SU-DHL-6 (cell line): Measurements from ENCODE around the gene JPH4.

Experiments
- H2AFZ ChIP-seq: fragments of 200-600 bp; sonication (generic); 2 replicates; pipeline ENCODE4 v1.6.1; 2014; ENCODE audit warnings: low read depth, mild to moderate bottlenecking, moderate library complexity, mixed read lengths, antibody characterized with exemption, low read length; ENCODE audit not compliant: severe bottlenecking
- H3F3A ChIP-seq: fragments of 200-600 bp; shearing (Covaris generic); 2 replicates; pipeline ENCODE4 v1.6.0; 2016; ENCODE audit warnings: antibody characterized with exemption, mild to moderate bottlenecking; ENCODE audit not compliant: insufficient read depth
- H3K27ac ChIP-seq: fragments of 200-600 bp; sonication (generic); 2 replicates; pipeline ENCODE4 v1.5.1; 2016; ENCODE audit warnings: low read depth, mild to moderate bottlenecking, low read length, moderate library complexity, mixed read lengths
- H3K27me3 ChIP-seq: fragments of 200-600 bp; sonication (generic), shearing (Covaris generic); 2 replicates; pipeline ENCODE4 v1.6.0; 2014; ENCODE audit warnings: mild to moderate bottlenecking, low read length
- H3K36me3 ChIP-seq: fragments of 200-600 bp; sonication (generic); 2 replicates; pipeline ENCODE4 v1.6.1; 2014; ENCODE audit warnings: mild to moderate bottlenecking, low read length, mixed read lengths
- H3K4me2 ChIP-seq: fragments of 300-600, 200-600 bp; shearing (Covaris generic), sonication (generic); 2 replicates; pipeline ENCODE4 v1.6.0; 2014; ENCODE audit warnings: low read length, low read depth, mild to moderate bottlenecking; ENCODE audit not compliant: poor library complexity, severe bottlenecking
- H3K4me3 ChIP-seq: fragments of 200-600 bp; sonication (generic); 2 replicates; pipeline ENCODE4 v1.5.1; 2014; ENCODE audit warnings: antibody characterized with exemption, low read length, mild to moderate bottlenecking, mixed read lengths; ENCODE audit not compliant: insufficient read depth, poor library complexity, severe bottlenecking
- H3K79me2 ChIP-seq: fragments of 200-600 bp; sonication (generic); 2 replicates; pipeline ENCODE4 v1.6.1; 2014; ENCODE audit warnings: mild to moderate bottlenecking, low read length, moderate library complexity; ENCODE audit not compliant: insufficient read depth
- H3K9ac ChIP-seq: fragments of 200-600 bp; sonication (generic); 2 replicates; pipeline ENCODE4 v1.7.0; 2014; ENCODE audit warnings: mild to moderate bottlenecking, low read length
- H3K9me2 ChIP-seq: fragments of 200-600 bp; sonication (generic); replicated peaks from 2 replicates; pipeline ENCODE4 v1.6.1; 2014; ENCODE audit warnings: low read length; ENCODE audit not compliant: insufficient read depth
- H3K9me3 ChIP-seq: fragments of 200-600 bp; sonication (generic); 2 replicates; pipeline ENCODE4 v1.6.1; 2014; ENCODE audit warnings: low read length, mixed read lengths; ENCODE audit not compliant: insufficient read depth
- H4K20me1 ChIP-seq: fragments of 200-600 bp; sonication (generic); 2 replicates; pipeline ENCODE4 v1.6.1; 2014; ENCODE audit warnings: low read depth, mild to moderate bottlenecking, antibody characterized with exemption, low read length, moderate library complexity, mixed read lengths
- EZH2phosphoT487 ChIP-seq: fragments of 200-600 bp; sonication (generic), shearing (Covaris generic); conservative IDR thresholded peaks from 2 replicates; pipeline ENCODE4 v1.6.1; 2018; ENCODE audit warnings: mild to moderate bottlenecking, antibody characterized with exemption, low read length, moderate library complexity, mixed read lengths
- TF ChIP-seq, protein P1 (sequence below): fragments of 200-600 bp; sonication (generic); IDR thresholded peaks from one replicate; pipeline ENCODE4 v1.5.1; 2017; ENCODE audit warnings: antibody characterized with exemption, mild to moderate bottlenecking, low read length, moderate library complexity; ENCODE audit not compliant: insufficient read depth, poor library complexity, severe bottlenecking

JPH4 gene

GRCh38 chr14:23550812-23551265 lies 27.8 kb downstream of the JPH4 start:
- Histone ChIP-seq H3K27ac (no peak overlapping the region), H2AFZ (peak overlapping the region; percentile 97)

GRCh38 chr14:23550131-23550811 lies 28.3 kb downstream of the JPH4 start:
- Histone ChIP-seq H3K79me2 (no peaks in the 10 kb centered on the region), H3K4me3 (no peak overlapping the region), H3K36me3 (no peaks in the 10 kb centered on the region), H3K27ac (no peak overlapping the region), H3K27me3 (no peaks in the 10 kb centered on the region), H3K9ac (0 out of 2 replicates have a peak overlapping the region, but pooled peaks have one; percentile 56), H3K4me2 (peak overlapping the region; percentile 86), H3F3A (no peaks in the 10 kb centered on the region), H2AFZ (no peak overlapping the region), H4K20me1 (no peaks in the 10 kb centered on the region), H3K9me2 (no peaks in the 10 kb centered on the region), H3K9me3 (no peaks in the 10 kb centered on the region)
- TF ChIP-seq, protein P1, sequence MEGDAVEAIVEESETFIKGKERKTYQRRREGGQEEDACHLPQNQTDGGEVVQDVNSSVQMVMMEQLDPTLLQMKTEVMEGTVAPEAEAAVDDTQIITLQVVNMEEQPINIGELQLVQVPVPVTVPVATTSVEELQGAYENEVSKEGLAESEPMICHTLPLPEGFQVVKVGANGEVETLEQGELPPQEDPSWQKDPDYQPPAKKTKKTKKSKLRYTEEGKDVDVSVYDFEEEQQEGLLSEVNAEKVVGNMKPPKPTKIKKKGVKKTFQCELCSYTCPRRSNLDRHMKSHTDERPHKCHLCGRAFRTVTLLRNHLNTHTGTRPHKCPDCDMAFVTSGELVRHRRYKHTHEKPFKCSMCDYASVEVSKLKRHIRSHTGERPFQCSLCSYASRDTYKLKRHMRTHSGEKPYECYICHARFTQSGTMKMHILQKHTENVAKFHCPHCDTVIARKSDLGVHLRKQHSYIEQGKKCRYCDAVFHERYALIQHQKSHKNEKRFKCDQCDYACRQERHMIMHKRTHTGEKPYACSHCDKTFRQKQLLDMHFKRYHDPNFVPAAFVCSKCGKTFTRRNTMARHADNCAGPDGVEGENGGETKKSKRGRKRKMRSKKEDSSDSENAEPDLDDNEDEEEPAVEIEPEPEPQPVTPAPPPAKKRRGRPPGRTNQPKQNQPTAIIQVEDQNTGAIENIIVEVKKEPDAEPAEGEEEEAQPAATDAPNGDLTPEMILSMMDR, result no peak
- TF ChIP-seq EZH2phosphoT487, result no peak

More at GRCh38 chr14:23550812-23551265, 27.8 kb downstream of the JPH4 start:
- Histone ChIP-seq H3K79me2 (no peaks in the 10 kb centered on the region), H4K20me1 (no peaks in the 10 kb centered on the region), H3K9ac (peak overlapping the region; percentile 56), H3K27me3 (no peaks in the 10 kb centered on the region), H3K9me2 (no peaks in the 10 kb centered on the region), H3K36me3 (no peaks in the 10 kb centered on the region), H3F3A (no peaks in the 10 kb centered on the region), H3K4me3 (peak overlapping the region; percentile 51), H3K4me2 (peak overlapping the region; percentile 86), H3K9me3 (no peaks in the 10 kb centered on the region)
- TF ChIP-seq, protein P1, result no peak
- TF ChIP-seq EZH2phosphoT487, result no peak

DNA sequence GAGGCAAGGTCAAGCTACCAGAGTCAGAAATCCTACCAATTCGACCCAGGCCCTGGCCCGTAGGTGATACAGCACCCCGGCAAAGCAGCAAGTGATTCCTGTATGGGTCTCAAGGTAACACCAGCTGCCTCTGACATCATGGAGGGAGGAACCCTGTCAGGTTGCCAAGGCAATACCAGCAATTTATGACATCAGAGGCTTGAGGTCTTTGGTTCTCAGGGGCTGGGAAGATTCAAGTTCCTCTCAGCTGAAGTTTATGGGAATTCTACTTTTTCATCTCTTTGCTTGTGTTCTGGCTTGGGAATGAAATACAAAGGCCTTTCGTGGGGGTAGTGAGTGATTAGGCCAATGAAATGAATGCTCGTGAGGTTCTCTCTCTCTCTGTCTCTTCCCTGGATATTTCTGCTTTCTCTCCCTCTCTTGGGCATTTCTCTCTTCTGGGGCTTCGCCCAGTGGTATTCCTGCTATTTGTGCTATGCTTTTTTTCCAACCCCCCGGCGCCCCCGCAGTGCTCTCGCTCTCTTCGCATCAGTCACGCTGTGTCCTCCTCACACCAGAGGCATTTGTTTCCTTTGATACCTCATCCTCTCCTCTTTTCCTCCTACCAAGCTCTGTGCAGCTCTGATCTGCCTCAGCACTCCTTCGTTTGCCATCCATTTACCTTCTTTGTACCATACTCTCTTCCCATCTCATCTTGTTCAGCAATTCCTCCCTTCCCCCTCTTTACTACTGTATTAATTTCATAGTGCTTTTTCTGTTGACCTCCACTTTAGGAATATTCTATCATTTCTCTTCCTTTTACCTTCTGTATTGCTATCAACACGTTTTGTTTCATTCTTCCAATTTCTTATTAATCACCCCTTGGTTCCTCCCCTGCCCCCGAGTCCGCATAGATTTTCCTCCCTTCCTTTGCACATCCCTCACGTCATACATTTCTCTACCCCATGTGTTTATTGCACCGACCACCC lies 30.0 kb downstream of the JPH4 start:
- Histone ChIP-seq H4K20me1 (no peaks in the 10 kb centered on the region), H3K27ac (no peak overlapping the region), H3K9me3 (no peaks in the 10 kb centered on the region), H3K9me2 (no peaks in the 10 kb centered on the region), H3K36me3 (no peaks in the 10 kb centered on the region), H3F3A (no peaks in the 10 kb centered on the region), H3K9ac (no peak overlapping the region), H3K4me3 (no peak overlapping the region), H3K27me3 (no peaks in the 10 kb centered on the region), H3K4me2 (no peak overlapping the region), H3K79me2 (no peaks in the 10 kb centered on the region), H2AFZ (no peak overlapping the region)
- TF ChIP-seq, protein P1, result no peak
- no peak for TF ChIP-seq EZH2phosphoT487
